NCI-H2107 (cell line): ENCODE data around the gene ADCY9.
"Not testable (repeated sequence)": the region's sequence is repeated elsewhere in the genome, so short reads cannot be mapped to it uniquely, and the experiment has no call there.

Experiments
- DNase-seq: peaks from one replicate; lab custom pipeline; 2025; lab: John Stamatoyannopoulos, UW

Gene ADCY9

GRCh38 chr16:4093495-4094126 lies 22.6 kb downstream of the ADCY9 start:
- DNase-seq, result no peak

DNA sequence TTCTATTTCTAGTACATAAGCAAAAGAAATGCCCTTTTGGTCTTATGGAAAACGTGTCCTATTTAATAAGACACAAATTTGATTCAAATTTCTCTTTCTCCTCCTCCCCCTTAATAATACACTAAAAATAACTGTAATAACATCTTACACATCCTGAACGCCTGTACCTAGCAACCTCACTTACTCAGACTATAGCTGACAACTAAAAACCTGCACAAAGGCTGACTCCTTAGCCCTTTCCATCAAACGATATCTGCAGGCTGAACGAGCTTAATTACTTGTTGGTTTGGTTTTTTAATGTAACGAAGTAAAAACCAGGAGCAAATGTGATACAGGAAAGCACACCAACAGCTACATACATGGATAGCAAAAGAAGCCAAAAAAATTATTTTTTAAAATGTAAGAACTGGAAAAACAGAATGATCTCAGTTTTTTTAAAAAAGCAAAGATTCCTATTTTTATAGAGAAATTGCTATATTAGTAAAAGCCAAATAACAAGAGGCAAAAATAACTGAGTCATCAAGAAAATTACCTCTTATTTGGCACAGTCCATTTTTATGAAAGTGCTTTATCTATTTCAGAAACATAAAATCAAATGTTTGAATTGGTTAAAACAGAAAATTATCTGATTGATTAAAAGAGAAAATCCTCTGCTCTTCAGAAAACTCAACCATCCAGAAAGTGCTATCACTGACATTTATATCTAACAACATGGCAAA lies 23.5 kb downstream of the ADCY9 start:
- DNase-seq, result no peak

DNA sequence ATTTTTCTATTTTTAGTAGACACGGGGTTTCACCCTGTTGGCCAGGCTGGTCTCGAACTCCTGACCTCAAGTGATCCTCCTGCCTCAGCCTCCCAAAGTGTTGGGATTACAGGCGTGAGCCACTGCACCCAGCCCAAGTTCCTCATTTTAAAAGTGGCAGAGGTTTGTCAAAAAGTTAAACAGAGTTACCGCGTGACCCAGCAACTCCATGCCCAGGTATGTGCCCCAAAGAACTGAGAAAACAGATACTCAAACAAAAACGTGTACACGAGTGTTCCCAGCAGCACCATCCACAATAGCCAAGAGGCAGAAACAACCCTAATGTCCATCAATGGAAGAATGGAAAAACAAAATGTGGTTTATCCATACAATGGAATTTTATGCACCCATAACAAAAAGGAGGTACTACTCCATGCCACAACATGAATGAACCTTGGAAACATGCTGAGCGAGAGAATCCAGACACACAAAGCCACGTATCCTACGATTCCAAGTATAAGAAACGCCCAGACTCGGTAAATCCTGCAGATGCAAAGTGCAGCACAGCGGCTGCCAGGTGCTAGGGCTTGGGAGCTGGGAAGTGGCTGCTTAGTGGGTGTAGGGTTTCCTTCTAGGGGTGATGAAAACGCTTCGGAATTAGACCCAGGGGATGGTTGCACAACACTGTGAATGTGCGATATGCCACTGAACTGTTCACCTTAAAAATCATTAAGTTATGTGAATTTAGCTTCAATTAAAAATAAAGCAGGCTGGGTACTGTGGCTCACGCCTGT lies 24.8 kb downstream of the ADCY9 start:
- DNase-seq, result peak; percentile 75

DNA sequence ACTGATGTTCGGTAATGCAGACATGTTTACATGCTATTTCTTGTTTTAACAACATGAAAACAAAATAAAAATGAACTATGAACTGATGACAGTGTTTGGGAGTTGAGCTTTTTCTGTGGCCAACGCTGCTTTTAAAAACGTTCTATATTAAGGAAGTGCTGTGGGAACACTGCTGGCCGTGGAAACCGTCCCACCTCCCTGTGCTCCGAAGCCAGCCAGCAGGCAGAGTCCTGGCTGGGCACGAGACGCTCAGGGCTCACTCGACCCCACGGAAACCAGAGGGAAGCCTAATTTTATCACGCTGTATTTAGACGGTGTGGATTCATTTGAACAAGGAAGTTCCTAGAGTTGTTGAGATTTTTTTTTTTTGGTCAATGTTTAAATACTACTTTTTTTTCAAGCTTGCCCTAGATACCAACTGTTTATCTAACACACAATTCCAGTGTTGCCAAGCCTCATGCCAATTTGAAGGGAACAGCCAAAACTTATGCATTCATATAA lies 25.8 kb downstream of the ADCY9 start:
- DNase-seq, result no peak

GRCh38 chr16:4089811-4090301 lies 26.4 kb downstream of the ADCY9 start:
- DNase-seq, result peak; percentile 32

DNA sequence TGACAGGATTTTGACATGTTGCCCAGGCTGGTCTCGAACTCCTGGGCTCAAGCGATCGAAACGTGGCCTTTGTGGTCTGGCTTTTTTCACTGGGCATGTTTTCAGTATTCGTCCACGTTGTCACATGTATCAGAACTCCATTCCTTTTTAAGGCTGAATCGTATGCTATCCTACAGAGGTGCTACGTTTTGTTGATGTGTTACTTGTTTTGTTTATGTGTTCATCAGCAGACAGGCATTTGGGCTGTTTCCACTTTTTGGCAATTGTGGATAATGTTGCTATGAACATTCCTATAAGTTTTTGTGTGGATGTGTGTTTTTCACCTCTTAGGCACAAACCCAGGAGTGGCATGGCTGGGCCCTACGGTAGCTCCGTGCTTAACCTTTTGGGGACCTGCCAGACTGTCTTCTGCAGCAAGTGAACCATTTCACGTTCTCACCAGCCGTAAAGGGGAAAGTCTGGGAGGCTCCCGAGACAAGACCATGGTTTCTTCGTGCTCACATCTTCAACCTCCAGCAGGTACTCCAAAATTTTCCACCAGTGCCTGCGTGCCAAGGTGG lies 26.9 kb downstream of the ADCY9 start:
- DNase-seq, result no peak

DNA sequence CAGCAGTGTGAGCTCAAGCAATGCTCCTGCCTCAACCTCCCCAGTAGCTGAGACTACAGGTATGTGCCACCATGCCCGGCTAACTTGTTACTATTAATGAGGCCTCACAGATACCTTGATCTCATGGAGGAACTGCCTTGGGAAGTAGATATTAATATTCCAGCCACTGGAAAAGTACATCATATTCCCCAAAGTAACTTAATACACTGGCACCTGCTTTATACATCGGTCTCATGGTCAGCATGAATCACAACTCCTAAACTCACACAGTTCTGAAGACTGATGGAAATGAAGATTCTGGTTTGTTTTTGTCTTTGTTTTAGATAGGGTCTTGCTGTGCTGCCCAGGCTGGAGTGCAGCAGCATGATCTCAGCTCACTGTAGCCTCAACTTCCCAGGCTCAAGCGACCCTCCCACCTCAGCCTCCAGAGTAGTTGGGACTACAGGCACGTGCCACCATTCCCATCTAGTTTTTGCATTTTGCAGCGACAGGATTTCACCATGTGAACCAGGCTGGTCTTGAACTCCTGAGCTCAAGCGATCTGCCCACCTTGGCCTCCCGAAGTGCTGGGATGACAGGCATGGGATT lies 28.2 kb downstream of the ADCY9 start:
- DNase-seq, result no peak

- no peak for DNase-seq
Observed at GRCh38 chr16:4087099-4087885, 28.9 kb downstream of the ADCY9 start.

GRCh38 chr16:4086153-4086552 lies 30.1 kb downstream of the ADCY9 start:
- no peak for DNase-seq

- DNase-seq, result no peak
Observed at GRCh38 chr16:4085405-4085970, 30.8 kb downstream of the ADCY9 start.

- no peak for DNase-seq
Observed at GRCh38 chr16:4083347-4083870, 32.8 kb downstream of the ADCY9 start.

DNA sequence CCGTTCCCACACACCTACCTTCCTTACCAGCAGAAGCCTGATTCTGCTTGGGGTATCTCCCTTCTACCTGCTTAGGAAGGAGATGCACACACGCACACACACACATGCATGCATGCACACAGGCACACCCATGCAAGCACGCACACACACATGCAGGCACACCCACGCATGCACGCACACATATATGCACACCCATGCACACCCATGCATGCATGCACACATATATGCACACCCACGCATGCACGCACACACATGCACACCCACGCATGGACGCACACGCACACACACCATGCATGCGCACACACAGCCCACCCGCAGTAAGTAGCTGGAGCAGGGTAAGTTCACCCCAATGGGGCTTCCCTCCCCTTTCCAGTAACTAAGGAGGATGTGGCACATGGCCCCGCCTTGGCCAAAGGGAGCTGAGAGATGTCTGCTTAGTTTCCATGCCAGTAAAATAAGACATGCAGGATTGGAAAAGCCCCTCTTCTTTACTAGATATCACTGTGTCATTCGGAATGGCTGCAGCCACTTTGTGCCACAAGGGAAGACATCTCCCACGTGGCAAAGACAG lies 33.7 kb downstream of the ADCY9 start:
- DNase-seq, result no peak

DNA sequence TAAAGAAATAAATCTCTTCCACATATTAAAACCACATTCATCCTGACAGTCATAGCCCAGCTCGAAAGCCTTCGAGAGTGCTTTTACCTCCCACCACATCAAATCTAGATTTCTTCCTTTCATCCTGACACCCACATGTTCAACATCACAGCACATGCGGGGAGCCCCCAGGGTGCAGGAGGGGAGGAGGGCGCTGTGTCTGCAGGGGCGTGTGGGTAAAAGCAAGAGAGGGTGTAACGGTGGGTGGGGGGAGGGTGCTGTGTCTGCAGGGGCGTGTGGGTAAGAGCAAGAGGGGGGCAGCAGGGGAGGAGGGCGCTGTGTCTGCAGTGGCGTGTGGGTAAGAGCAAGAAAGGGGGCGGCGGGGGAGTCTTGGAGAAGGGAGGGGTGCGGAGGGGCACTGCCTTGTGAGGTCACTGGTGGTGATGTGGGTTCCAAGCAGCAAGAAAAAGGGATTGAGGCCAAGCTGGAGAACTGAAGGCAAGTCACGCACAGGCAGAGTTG lies 34.7 kb downstream of the ADCY9 start:
- no peak for DNase-seq

GRCh38 chr16:4081047-4081446 lies 35.2 kb downstream of the ADCY9 start:
- DNase-seq, result peak; percentile 52

GRCh38 chr16:4077174-4077649 lies 39.0 kb downstream of the ADCY9 start:
- no peak for DNase-seq

- no peak for DNase-seq
Observed at GRCh38 chr16:4075534-4075933, 40.7 kb downstream of the ADCY9 start.

DNA sequence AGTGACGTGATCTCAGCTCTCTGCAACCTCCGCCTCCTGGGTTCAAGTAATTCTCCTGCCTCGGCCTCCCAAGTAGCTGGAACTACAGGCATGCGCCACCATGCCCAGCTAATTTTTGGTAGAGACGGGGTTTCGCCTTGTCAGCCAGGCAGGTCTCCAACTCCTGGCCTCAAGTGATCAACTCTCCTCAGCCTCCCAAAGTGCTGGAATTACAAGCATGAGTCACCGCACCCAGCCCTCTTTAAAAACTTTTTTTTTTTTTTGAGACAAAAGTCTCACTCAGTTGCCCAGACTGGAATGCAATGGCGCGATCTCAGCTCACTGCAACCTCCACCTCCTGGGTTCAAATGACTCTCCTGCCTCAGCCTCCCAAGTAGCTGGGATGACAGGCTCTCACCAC lies 43.1 kb downstream of the ADCY9 start:
- DNase-seq, result not testable (repeated sequence)

DNA sequence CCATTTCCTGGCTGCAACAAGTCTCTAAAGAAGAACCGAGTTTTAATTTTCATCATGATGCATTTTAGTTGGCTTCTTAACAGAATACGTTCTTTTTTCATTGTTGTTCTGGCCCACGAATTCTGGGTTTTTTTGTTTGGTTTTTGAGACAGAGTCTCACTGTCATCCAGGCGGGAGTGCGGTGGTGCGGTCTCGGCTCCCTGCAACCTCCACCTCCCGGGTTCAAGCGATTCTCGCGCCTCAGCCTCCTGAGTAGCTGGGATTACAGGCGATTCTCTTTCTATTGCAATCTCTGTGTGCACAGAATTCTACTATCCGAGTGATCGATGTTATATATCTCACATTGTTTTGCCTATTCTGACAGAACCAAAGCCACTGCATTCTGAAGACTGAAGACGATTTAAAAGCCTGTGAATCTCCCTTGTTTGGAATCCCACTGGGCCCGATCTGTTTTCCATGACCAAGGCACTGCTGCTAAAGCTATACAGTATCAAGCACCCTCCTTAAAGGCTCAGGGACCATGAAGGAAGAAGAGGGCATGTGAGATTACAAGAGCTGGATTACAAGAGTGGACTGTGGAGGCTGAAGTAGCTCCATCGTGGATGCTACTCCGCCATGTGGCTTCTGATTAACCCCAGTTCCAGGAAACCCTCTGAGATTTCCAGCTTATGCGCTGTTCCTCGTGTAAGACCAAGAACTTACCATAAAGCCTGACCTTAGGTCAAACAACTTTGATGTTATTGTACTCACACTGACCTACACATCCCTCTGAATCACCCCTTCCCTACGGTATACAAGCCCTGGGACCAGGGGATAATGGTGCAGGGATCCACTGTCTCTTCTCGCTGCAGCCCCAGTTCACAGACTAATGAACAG lies 44.3 kb downstream of the ADCY9 start:
- DNase-seq, result no peak

GRCh38 chr16:4070936-4071335 lies 45.3 kb downstream of the ADCY9 start:
- no peak for DNase-seq
